ENCODE results near the gene PCDHB11.
"Not testable (repeated sequence)": the region's sequence is repeated elsewhere in the genome, so short reads cannot be mapped to it uniquely, and the experiment has no call there.

DNA sequence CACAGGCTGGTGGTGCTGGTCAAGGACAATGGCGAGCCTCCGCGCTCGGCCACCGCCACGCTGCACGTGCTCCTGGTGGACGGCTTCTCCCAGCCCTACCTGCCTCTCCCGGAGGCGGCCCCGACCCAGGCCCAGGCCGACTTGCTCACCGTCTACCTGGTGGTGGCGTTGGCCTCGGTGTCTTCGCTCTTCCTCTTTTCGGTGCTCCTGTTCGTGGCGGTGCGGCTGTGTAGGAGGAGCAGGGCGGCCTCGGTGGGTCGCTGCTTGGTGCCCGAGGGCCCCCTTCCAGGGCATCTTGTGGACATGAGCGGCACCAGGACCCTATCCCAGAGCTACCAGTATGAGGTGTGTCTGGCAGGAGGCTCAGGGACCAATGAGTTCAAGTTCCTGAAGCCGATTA lies 16.6 kb downstream of the PCDHB11 start:
- TF ChIP-seq, protein P1, sequence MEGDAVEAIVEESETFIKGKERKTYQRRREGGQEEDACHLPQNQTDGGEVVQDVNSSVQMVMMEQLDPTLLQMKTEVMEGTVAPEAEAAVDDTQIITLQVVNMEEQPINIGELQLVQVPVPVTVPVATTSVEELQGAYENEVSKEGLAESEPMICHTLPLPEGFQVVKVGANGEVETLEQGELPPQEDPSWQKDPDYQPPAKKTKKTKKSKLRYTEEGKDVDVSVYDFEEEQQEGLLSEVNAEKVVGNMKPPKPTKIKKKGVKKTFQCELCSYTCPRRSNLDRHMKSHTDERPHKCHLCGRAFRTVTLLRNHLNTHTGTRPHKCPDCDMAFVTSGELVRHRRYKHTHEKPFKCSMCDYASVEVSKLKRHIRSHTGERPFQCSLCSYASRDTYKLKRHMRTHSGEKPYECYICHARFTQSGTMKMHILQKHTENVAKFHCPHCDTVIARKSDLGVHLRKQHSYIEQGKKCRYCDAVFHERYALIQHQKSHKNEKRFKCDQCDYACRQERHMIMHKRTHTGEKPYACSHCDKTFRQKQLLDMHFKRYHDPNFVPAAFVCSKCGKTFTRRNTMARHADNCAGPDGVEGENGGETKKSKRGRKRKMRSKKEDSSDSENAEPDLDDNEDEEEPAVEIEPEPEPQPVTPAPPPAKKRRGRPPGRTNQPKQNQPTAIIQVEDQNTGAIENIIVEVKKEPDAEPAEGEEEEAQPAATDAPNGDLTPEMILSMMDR (conservative IDR thresholded peaks at IDR 0.05 in 1 of 2, IDR thresholded peaks at IDR 0.05 in 1 of 2; ENCODE audit: low read depth in 1 of 2, low read length in 2 of 2): not testable (repeated sequence)
- not testable (repeated sequence) for TF ChIP-seq EZH2 (IDR thresholded peaks at IDR 0.05; ENCODE audit: low read length, missing control alignments)

Data from fibroblast of lung (primary cell).